Hematopoietic multipotent progenitor cell treated with erythropoietin and hydrocortisone succinate and interleukin-3 and kit ligand, for 6 days (in vitro differentiated cells): ENCODE results near the gene CTTNBP2NL.

ENCODE experiments used
- DNase-seq: peaks from one replicate; pipeline ENCODE4 v3.0.0-alpha.2; 2015

Gene CTTNBP2NL

DNA sequence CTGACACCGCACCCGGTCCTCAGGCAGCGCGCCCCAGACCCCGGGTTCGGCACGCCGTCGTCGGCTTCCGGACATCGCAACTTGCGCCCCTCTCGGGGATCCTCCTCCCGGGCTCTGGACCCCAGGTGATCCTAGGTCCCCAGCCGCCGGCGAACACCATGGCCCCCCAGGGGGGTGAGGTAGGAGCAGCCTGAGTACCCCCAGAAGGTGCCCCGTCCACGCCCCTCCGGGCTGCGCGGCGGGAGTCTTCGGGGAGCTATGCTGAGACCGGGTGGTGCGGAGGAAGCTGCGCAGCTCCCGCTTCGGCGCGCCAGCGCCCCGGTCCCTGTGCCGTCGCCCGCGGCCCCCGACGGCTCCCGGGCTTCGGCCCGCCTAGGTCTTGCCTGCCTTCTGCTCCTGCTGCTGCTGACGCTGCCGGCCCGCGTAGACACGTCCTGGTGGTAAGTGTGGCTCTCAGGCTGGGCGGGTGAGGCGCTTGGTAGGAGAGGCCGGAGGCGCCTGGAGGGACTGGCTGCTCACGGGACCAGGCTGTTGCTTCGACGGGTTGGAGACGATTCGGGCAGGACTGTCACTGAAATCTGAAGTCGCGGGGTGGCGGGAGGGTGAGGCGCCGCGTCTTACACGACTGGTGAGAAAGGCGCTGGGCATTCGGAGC lies 113.1 kb downstream of the CTTNBP2NL start:
- peak; percentile 15 for DNase-seq

DNA sequence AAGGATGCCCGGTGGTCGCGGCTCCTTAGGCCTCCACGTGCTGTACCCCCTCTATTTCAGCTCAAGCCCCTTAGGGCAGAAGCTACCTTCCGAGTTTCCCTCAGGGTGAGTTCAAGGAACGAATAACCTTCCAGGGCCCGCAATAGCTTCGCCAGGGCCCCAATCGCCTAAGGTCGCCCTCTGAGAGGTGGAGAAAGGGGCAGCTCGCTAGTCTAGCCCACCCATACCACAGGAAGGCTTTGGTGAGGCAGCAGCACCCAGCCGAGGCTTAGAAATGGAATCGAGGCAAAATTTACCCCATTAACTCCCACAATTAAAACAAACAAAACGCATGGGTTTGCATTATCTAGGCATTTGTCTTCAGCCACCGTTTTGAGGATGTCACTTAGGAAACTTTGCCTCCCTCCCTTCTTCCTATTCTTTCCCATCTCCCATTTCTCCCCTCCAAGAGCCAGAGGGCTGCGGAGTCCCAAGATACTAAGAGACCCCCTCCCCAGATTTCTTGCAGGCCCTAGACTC lies 113.7 kb downstream of the CTTNBP2NL start:
- DNase-seq = no peak

DNA sequence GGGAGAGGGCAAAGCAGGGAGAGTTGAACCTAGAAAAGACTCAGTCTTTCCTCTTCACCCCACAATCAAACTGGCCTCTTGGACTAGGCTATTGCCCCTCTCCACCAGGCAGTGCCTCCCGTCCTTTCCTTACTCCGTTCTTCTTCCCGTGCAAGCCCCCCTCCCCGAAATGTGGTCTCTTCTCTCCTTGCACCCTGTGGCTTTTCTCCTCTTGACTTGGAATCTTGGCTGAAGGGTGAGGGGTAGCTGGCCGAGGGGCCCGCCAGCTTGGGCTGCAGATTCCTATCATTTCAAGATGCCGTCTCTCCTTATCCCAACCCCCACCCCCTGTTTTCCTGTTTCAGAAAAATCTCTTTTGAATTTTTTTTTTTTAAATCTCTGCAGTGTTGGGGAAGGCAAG lies 114.3 kb downstream of the CTTNBP2NL start:
- DNase-seq = no peak
